ENCODE data around the gene ALPK3.
"Not testable (repeated sequence)": the region's sequence is repeated elsewhere in the genome, so short reads cannot be mapped to it uniquely, and the experiment has no call there.

The ALPK3 gene

GRCh38 chr15:84871428-84871985 lies 54.4 kb downstream of the ALPK3 start:
- TF ChIP-seq ZFX (IDR thresholded peaks at IDR 0.05; ENCODE audit: borderline replicate concordance) (no peak), CTCF (IDR thresholded peaks at IDR 0.05) (0 out of 2 replicates have a peak, but pooled peaks have one; percentile 9)
- H3K27ac ChIP-seq: no peak overlapping the region

DNA sequence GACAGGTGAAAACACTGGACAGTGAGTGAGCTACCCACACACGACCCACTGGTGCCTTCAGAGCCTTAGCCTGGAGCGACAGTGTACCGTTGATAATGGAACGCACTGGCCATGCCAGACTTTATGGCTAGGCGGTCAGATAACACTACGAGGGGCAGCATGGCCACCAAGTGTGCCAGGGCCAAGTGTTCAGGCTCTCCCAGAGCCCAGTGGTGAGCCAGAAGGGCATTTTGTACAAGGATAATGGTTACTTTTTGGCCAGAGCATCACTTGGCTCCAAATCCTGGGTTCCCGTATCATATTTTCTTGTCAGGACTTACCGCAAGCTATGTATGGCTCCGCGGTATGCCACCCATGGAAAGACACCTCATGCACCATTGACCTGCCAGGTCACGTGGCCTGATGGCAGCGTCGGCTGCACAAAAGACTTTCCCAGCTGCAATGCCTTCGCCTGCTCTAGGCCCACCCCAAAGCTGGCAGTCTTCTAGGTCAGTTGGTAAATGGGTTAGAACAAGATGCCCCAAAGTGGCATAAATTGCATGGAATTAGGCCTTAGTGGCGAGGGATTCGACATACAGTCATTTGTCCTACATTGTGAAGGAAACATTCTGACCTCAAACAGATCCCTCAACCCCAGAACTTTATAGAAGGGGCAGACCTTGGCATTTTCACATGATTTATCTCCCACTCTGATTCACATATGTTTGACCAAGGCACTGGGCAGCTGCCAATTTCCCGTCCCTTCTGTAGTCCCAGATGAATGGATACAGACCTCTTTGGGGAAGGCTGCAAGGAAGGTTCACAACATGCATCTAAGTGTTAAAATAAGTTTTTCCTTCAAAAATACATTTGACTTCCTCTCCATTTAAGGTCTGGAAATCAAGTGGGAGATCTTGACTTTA lies 55.1 kb downstream of the ALPK3 start:
- H3K27ac ChIP-seq: no peak overlapping the region
- no peak for TF ChIP-seq ZFX (IDR thresholded peaks at IDR 0.05; ENCODE audit: borderline replicate concordance)
- TF ChIP-seq CTCF (IDR thresholded peaks at IDR 0.05): no peak

DNA sequence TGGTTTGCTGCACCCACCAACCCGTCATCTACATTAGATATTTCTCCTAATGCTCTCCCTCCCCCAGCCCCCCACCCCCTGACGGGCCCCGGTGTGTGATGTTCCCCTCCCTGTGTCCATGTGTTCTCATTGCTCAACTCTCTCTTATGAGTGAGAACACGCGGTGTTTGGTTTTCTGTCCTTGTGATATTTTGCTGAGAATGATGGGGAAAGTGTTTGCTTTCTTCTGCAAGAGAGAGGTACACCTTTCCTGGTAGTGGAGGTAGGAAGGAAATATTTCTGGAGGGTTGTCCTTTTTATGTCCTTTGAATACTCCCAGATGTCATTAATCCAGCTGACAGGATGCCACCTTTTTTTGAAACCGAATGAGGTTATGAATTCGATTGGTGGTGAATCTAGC lies 56.8 kb downstream of the ALPK3 start:
- no peak overlapping the region for H3K27ac ChIP-seq
- TF ChIP-seq ZFX (IDR thresholded peaks at IDR 0.05; ENCODE audit: borderline replicate concordance) (no peak), CTCF (IDR thresholded peaks at IDR 0.05) (no peak)

DNA sequence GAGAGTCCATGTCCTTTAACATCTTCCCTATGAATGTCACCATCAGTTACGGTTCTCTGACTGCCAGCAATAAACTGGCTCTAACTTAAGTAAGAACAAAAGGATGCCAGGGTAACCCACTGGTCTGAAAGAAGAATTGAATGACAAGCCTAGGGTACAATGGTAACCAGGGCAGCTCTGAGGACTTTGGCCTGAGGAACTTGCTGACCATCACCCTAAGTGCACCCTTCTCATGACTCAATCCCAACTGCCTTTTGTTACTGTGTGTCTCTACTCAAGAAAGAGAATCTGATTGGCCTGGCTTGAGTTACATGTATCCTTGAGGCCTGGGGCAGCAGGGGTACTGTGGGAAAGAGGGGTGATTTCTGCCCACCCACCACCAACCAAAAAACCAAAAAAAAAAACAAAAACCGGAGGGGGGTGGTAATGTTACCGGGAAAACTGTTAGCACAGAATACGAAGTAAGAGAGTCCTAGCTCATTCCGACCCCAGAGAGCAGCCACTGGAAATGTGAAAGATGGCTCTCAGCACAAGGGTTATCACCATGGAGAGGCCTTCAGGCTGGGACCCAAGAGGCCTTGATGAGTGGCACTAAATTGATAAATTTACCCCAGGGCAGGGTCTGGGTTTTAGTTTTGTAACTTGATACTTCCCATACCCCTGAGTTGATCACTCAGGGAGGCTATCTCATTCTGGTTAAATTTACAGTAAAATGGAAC lies 58.0 kb downstream of the ALPK3 start:
- no peak overlapping the region for H3K27ac ChIP-seq
- TF ChIP-seq ZFX (IDR thresholded peaks at IDR 0.05; ENCODE audit: borderline replicate concordance): no peak

GRCh38 chr15:84876269-84876668 lies 59.1 kb downstream of the ALPK3 start:
- no peak overlapping the region for H3K27ac ChIP-seq
- no peak for TF ChIP-seq CTCF (IDR thresholded peaks at IDR 0.05)
- TF ChIP-seq ZFX (IDR thresholded peaks at IDR 0.05; ENCODE audit: borderline replicate concordance): no peak

DNA sequence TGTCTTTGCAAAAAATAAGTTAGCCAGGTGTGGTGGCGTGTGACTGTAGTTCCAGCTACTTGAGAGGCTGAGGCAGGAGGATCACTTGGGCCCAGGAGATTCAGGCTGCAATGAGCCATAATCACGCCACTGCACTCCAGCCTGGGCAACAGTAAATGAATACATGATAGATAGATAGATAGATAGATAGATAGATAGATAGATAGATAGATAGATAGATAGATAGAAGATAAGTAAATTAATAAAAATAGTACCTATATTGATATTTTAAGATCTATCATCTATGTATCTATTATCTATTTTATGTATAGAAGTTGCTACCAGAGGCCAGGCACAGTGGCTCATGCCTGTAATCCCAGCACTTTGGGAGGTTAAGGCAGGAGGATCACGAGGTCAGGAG lies 60.5 kb downstream of the ALPK3 start:
- not testable (repeated sequence) for H3K27ac ChIP-seq

DNA sequence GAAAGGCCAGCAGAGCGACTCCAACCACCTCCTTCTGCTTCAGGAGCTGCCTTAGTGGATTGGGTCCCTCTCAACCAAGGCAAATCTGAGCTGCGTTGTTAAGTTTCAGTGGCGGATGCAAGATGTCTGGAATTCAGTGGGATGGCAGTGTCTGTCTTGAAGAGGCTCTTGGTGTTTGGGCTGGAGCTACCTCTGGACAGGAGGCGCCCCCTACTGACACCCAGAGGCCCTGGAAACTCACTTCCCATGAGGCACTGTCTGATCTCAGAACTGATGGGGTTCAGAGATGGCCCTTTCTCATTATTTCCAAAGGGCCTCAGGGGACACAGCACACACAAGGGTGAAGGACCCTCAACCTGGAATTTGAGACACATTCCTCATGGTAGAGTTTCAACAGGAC lies 61.3 kb downstream of the ALPK3 start:
- TF ChIP-seq ZFX (IDR thresholded peaks at IDR 0.05; ENCODE audit: borderline replicate concordance) (no peak), CTCF (IDR thresholded peaks at IDR 0.05) (peak; percentile 75)
- no peak overlapping the region for H3K27ac ChIP-seq

All from 22Rv1 (cell line).